Prostate gland (tissue), 2 donors: Measurements from ENCODE around the gene HPGD.

Source experiments
- POLR2A ChIP-seq: fragments of 450-650 bp; IDR thresholded peaks from one replicate; pipeline ENCODE4 v1.6.1; 2016; ENCODE audit warnings: antibody characterized with exemption, mild to moderate bottlenecking
- POLR2AphosphoS5 ChIP-seq: sonication (generic); formaldehyde crosslinking; IDR thresholded peaks from one replicate; pipeline ENCODE4 v1.6.1; 2017; ENCODE audit warnings: antibody characterized with exemption
- TF ChIP-seq, protein P1 (sequence below), 4 experiments: fragments of 200-600 bp in 2 of 4; fragments of 450-650 bp in 2 of 4; sonication (generic) in 2 of 4; IDR thresholded peaks; 1 replicate in 3 of 4; 2 replicates in 1 of 4; pipeline ENCODE4 v1.5.1; 2016 to 2019; ENCODE audit warnings: antibody characterized with exemption in 4 of 4, mild to moderate bottlenecking in 2 of 4, moderate library complexity in 2 of 4

DNA sequence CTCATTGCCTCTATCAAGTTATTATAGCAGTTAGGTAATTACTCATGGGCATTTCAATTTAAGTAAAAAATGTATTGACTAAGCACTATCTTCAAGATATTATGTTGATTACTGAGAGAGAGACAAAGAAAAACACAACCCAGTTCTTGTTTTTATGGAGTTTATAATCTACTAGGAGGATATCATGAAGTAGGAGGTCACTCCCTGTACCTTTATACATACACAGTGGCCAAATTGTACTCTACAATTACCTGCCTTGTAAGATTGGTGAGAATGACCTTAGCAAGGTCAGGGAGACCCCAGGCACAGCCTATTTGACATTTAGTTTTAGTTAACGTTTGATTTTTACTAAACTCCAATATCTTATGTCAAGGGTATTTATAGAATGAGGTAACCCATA is 5.5 kb downstream of the HPGD start:
- TF ChIP-seq POLR2A (no peak), POLR2AphosphoS5 (no peak)
- TF ChIP-seq, protein P1, sequence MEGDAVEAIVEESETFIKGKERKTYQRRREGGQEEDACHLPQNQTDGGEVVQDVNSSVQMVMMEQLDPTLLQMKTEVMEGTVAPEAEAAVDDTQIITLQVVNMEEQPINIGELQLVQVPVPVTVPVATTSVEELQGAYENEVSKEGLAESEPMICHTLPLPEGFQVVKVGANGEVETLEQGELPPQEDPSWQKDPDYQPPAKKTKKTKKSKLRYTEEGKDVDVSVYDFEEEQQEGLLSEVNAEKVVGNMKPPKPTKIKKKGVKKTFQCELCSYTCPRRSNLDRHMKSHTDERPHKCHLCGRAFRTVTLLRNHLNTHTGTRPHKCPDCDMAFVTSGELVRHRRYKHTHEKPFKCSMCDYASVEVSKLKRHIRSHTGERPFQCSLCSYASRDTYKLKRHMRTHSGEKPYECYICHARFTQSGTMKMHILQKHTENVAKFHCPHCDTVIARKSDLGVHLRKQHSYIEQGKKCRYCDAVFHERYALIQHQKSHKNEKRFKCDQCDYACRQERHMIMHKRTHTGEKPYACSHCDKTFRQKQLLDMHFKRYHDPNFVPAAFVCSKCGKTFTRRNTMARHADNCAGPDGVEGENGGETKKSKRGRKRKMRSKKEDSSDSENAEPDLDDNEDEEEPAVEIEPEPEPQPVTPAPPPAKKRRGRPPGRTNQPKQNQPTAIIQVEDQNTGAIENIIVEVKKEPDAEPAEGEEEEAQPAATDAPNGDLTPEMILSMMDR (IDR thresholded peaks at IDR 0.05), result no peak
